Measurements from ENCODE around the gene SPAG4.

Gene SPAG4

GRCh38 chr20:35600176-35600992 is 15.2 kb upstream of the SPAG4 start:
- DNase-seq, result no peak

- peak; percentile 58 to 72 for DNase-seq
Observed at GRCh38 chr20:35600993-35601973, 14.3 kb upstream of the SPAG4 start.

GRCh38 chr20:35601990-35602389 is 13.6 kb upstream of the SPAG4 start:
- DNase-seq, result no peak

- DNase-seq, result no peak
Observed at GRCh38 chr20:35602851-35603495, 12.7 kb upstream of the SPAG4 start.

- no peak for DNase-seq
Observed at GRCh38 chr20:35603695-35604448, 11.8 kb upstream of the SPAG4 start.

- no peak for DNase-seq
Observed at GRCh38 chr20:35604449-35604747, 11.2 kb upstream of the SPAG4 start.

- no peak for DNase-seq
Observed at GRCh38 chr20:35606127-35606526, 9.5 kb upstream of the SPAG4 start.

- DNase-seq, result peak; percentile 69 to 81
Observed at GRCh38 chr20:35607003-35607735, 8.5 kb upstream of the SPAG4 start.

GRCh38 chr20:35610833-35611427 is 4.7 kb upstream of the SPAG4 start:
- no peak for DNase-seq

- DNase-seq, result no peak
Observed at GRCh38 chr20:35611482-35611881, 4.1 kb upstream of the SPAG4 start.

GRCh38 chr20:35616465-35617396 is 1.1 kb downstream of the SPAG4 start:
- peak; percentile 68 to 78 for DNase-seq

GRCh38 chr20:35617397-35618262 is 2.0 kb downstream of the SPAG4 start:
- DNase-seq, result no peak

- no peak for DNase-seq
Observed at GRCh38 chr20:35618263-35619131, 2.9 kb downstream of the SPAG4 start.

- peak; percentile 25 to 31 for DNase-seq
Observed at GRCh38 chr20:35619196-35620095, 3.8 kb downstream of the SPAG4 start.

GRCh38 chr20:35620818-35621559 is 5.4 kb downstream of the SPAG4 start:
- DNase-seq, result no peak

GRCh38 chr20:35621560-35621946 is 5.9 kb downstream of the SPAG4 start:
- no peak for DNase-seq
